GM18511 (cell line): ENCODE data around the gene SLC47A2.

Experiments
- ATAC-seq: cut with Tn5 transposase; IDR thresholded peaks from one replicate; pipeline ENCODE4 v1.9.1; 2021; ENCODE audit warnings: mild to moderate bottlenecking, moderate library complexity; ENCODE audit not compliant: unreplicated experiment

The SLC47A2 gene

DNA sequence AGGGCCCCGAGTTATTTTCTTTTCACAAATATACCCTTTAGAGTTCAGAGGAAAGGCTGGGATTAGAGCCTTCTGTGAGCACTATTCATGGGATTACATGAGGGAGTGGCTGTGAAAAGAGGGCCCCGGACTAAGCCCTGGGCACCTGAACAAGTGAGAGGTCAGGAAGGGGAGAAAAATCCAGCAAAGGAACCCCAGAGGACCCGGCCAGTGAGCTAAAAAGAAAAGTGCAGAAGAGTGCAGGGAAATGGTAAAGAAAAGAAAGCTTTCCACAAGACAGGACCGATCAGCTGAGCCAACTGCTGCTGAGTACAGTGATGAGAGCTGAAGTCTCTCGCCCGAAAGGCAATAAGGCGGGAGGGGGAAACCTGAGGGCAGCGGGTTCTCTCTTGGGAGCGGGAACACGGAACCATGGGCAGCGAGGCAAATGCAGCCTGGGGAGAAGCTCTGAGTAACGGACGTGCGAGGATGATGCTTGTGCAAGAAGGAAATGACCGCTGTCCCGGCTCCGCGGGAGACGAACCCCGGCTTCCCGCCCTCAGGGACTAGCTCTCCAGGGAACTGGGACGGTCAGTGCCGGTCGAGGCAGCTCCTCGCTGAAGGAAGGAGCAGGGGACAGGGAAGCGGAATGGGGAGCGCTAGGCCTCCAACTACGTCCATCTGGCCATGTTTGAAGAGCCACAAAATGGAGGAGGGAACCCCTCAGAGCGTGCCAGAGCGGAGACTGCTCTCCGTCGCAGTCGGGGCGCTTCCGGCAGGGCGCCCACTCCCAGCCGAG lies 68.5 kb downstream of the SLC47A2 start:
- ATAC-seq = peak; percentile 42

GRCh38 chr17:19646788-19647696 lies 69.3 kb downstream of the SLC47A2 start:
- ATAC-seq = no peak

DNA sequence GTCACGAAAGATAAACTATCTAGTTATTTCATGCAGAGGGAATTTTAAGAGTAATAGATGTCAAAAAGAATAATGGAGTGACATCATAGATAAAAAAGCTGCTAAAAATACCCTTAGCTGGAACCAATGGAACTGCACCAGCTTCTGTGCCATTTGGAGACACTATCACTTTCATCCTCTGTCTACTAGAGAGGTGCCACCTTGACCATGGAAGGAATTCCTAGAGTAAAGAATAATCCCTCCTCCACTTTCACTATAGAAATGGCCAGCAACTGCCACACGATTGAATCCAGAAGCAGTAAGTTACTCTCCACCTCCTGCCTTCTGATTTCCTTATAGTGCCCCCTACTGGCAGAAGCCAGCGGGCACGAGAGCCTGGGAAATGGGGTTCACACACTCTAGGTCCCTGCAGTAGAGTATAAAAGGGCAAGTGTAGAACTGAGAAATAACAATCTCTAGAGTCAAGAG lies 70.6 kb downstream of the SLC47A2 start:
- no peak for ATAC-seq

DNA sequence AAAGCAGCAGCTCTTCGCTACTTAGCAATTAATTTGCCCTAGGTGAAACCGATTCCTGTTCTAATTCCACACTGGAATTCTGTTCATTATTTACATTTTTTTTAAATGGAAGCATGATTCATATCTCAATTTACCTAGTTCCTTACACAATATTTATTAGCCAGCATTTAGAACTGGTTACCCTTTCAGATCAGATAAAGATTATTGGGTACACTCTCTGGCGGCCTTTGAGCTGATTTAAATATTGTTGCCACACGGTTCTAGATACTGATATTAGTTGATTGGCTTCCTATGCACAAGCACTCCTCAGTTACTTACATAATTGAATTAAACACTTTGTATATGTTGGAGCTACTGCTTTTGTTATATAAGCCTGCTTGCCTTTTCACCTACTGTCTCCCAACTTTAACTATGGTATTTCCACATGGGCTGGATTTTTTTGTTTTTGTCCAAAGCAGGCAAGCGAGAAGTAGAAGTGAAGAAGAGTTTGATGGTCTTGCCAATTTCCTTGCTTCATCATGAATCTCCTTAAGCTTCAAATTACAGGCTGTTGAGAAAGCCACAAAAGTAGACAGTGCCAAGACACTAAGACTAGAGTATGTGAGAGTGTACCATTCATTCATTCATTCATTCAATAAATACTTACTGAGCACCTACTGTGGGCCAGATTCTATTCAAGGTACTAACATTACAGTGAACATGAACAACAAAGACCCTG lies 71.7 kb downstream of the SLC47A2 start:
- ATAC-seq = no peak

DNA sequence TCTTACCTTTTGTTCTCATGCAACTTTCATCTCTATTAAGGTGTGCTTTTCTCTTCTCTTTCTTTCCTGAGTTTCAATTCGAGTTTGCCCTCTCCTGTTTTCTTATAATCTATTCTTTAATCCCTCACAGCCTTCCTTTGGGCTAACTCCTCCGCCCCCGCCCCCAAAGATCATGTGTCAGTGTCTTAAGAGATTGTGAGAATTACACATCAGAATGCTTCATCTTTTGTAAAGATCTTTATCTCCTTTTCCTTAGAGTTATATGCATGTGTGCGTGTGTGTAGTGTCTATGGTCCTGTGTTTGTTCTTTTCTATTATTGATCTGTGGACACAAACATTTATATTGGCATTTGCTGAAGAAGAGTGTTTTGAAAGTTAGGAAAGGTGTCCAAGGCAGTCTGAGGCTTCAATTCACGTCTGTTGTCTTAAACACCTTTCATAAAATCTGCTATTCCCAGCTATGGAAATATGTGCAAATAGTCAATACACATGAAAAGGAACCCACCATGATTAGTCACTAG lies 74.0 kb downstream of the SLC47A2 start:
- ATAC-seq = no peak

- no peak for ATAC-seq
Measured at GRCh38 chr17:19641687-19642372, 74.6 kb downstream of the SLC47A2 start.

GRCh38 chr17:19631905-19632304 lies 84.5 kb downstream of the SLC47A2 start:
- ATAC-seq = no peak

DNA sequence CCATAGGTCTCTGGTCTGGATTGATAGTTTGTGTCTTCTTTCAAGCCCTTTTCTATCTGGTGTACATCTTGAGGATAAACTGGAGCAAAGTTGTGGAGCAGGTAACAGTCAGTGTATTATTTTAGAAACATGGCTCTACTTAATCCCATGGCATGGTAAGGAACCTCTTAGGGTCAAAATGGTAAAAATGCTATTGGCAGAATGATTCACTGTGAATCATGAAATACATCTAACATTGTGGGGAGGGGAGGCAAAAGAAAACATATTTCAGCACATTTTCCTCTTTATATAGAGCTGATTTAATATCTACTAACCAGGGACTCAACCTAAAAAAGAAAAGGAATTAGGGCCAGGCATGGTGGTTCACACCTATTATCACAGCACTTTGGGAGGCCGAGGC lies 85.7 kb downstream of the SLC47A2 start:
- no peak for ATAC-seq

DNA sequence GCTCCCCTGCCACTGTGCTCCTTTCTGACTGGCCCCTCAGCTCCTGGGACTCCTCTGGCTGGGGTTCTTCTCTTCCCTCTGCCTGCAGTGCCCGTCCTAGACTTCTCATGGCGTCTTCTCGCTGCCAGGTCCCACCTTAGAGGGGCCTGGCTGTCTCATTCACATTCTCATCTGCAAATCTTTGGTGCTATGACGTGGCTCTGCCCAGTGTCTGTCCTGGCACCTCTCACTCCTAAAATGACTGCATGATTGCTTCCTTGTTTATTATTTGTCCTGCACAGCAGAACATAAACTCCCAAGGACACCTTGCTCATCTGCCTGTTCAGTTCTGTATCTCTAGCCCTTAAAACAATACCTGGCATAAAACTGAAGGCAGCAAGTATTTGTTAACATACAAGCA lies 86.3 kb downstream of the SLC47A2 start:
- no peak for ATAC-seq

DNA sequence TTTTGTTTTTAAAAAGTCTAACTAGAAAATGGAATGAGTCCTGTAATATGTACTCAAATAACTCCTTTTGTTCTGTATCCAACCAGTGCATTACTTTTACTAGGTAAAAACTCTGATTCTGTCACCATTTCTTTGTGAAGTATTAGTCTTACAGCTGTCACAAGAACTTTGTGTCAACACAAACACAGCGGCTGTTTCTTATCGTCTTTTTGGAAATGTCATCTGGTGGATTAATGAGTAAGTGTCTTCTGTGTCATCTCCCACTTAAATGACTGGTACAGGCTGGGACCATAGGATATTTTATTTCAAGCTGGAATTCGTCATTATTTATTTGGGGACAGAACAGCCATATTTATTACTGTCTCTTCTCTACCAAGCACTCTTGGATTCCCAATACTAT lies 86.9 kb downstream of the SLC47A2 start:
- ATAC-seq = no peak
